GM10847 (cell line): ENCODE data around the gene SPARCL1.

Source experiments
- POLR2A ChIP-seq: IDR thresholded peaks from 2 replicates; pipeline ENCODE4 v1.6.1; 2011; ENCODE audit not compliant: insufficient read length; ENCODE audit errors: extremely low read depth

The SPARCL1 gene, protein sequence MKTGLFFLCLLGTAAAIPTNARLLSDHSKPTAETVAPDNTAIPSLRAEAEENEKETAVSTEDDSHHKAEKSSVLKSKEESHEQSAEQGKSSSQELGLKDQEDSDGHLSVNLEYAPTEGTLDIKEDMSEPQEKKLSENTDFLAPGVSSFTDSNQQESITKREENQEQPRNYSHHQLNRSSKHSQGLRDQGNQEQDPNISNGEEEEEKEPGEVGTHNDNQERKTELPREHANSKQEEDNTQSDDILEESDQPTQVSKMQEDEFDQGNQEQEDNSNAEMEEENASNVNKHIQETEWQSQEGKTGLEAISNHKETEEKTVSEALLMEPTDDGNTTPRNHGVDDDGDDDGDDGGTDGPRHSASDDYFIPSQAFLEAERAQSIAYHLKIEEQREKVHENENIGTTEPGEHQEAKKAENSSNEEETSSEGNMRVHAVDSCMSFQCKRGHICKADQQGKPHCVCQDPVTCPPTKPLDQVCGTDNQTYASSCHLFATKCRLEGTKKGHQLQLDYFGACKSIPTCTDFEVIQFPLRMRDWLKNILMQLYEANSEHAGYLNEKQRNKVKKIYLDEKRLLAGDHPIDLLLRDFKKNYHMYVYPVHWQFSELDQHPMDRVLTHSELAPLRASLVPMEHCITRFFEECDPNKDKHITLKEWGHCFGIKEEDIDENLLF

GRCh38 chr4:87529187-87529586 lies at the start of gene SPARCL1:
SPARCL1 (minus strand) TSS chr4:87529376; CDS start chr4:87499574, 29,802 bp downstream.
- TF ChIP-seq POLR2A: no peak

- TF ChIP-seq POLR2A: no peak
Measured at GRCh38 chr4:87575983-87576382, 46.8 kb upstream of the SPARCL1 start.

DNA sequence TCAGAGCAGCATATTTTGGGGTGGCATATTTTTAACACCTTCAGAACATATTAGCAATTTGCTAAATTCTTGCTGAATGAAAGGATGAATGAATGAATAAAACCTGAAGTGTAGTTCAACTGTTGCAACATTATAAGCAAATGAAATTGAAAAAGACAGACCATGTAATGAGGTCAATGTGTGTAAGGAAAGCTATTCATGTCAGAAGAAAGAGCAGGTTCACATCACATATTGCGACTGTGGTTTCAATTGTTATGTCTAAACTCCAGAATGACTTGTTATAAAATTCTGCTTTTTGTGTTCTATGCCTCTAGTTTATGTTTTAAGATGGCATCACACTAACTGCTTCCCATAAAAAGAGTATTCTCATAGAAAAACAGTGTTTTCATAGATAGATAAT lies 46.2 kb upstream of the SPARCL1 start:
- TF ChIP-seq POLR2A: no peak

DNA sequence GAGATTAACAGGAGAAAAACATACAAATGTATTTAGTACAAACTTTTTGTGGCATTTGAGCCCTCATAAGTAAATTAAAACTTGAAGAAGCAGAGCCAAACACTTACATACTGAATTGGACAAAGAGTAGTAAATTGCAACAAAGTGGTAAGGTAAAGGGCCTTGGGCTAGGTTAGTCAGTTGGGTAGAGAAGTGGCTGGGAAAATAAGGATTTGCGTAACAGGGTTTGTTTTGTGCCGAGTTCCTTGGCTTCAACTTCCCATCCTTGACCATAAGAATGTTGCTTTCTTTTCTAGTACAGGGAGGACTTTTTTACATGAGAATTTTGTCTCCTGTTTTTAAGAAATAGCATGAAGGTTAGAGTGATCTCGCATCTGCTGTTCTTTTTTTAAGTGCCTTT lies 45.8 kb upstream of the SPARCL1 start:
- TF ChIP-seq POLR2A: no peak

- TF ChIP-seq POLR2A: no peak
Measured at GRCh38 chr4:87570290-87570805, 41.2 kb upstream of the SPARCL1 start.

GRCh38 chr4:87567191-87567590 lies 38.0 kb upstream of the SPARCL1 start:
- no peak for TF ChIP-seq POLR2A

DNA sequence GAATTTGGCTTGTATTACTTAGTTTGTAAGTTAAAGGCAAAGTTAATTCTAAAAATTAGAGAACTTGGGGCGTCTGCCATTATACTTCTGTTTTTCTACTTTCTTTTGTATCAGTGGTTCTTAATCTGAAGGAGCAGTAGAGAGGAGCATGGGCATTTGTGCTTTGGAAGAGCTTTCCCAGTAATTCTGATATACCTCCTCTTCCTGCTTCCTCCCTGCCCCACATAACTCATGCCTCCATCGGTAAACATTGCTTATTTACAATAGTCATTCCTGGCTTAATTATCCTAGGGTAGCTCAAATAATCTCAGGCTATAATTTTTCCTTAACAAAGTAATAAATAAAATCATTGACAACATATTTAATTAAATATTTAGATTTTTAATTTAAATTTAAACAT lies 37.1 kb upstream of the SPARCL1 start:
- no peak for TF ChIP-seq POLR2A

GRCh38 chr4:87565746-87566145 lies 36.6 kb upstream of the SPARCL1 start:
- no peak for TF ChIP-seq POLR2A

DNA sequence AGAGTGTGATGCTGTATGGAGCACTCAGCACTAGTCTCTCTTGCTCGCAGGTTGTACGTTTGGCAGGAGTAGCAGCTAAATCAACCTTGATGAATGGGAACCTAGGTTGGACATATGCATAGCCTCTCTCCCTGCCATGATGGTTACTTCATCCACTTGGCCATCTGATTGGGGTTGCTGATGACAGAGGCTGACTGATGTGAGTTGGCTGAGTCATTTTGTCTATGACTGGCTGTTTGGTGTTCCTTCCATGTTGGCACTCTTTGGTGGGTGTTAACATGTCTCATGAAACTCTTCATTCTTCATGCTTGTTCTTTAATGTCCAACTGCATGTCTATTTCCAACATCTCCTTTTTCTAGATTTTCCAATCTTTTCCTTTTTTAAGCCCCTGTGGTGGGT lies 31.6 kb upstream of the SPARCL1 start:
- no peak for TF ChIP-seq POLR2A

DNA sequence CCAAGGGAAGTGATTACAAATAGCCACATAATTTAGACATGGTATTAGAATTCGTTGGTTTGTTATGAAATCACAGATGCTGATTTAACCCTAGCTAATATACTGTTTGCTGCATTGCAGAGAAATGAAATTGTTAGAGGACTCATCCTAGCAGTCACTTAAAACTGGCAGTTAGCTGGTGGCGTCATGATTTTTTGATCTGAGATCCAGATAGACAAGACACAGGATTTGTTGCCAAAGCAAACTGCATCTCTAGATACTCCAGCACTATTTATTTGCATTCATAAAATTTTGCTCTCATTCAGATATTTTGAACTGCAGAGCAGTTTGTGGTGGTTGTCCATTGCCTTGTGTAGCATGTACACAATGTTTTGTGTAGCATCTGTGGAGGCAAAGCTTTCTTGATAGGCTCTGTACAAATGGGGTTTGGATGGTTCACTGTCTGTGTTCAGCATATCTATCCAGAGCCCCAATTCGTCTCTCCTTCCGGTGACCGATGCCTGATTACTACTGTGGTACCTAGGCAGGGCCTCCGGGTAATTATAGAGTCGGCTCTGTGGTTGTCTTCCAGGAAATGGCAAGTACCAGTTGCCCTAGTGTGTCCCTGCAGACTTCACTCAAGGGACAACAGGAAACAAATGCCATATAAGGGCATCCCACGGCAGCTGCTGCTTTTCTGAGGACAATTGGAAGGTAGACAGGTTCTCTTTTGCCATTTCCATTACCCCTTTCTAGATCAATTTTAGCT lies 30.1 kb upstream of the SPARCL1 start:
- TF ChIP-seq POLR2A: no peak

- no peak for TF ChIP-seq POLR2A
Measured at GRCh38 chr4:87557348-87557747, 28.2 kb upstream of the SPARCL1 start.

- TF ChIP-seq POLR2A: no peak
Measured at GRCh38 chr4:87555773-87556619, 26.8 kb upstream of the SPARCL1 start.

DNA sequence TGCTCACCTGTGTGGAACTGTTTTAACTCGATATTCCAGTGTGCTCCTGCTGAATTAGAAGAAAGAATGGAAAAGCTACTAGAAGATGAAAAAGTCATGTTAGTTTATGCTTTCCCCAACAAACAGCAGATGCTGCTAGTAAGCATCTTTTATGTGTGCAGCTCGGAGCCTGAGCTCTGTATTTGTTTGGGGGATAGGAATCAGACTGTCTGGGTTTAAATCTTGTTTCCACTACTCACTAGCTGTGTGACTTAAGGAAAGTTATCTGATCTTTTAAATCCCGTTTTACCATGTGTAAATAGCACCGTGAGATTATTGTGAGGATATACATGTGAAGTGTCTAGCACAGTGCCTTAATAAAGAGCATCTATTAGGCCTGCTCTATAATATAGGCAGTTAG lies 24.0 kb upstream of the SPARCL1 start:
- TF ChIP-seq POLR2A: no peak

- no peak for TF ChIP-seq POLR2A
Measured at GRCh38 chr4:87551361-87551760, 22.2 kb upstream of the SPARCL1 start.
